Progenitor cell of endocrine pancreas (in vitro differentiated cells): ENCODE data around the gene TRPM3. TPM values are rescaled to one million over a fixed set of nuclear protein-coding genes. Genes with fewer than 3 reads are reported as not detected.

Experiments
- DNase-seq: peaks from one replicate; pipeline ENCODE4 v3.0.0; 2021; ENCODE audit warnings: low spot score; ENCODE audit not compliant: unreplicated experiment
- H3K27ac Mint-ChIP-seq: 2 replicates; pipeline ENCODE4 v1.8.0; 2021; ENCODE audit warnings: mild to moderate bottlenecking, moderate library complexity, mixed read lengths
- H3K27me3 Mint-ChIP-seq: 2 replicates; pipeline ENCODE4 v1.8.0; 2021; ENCODE audit warnings: mixed read lengths
- H3K36me3 Mint-ChIP-seq: 2 replicates; pipeline ENCODE4 v1.8.0; 2022; ENCODE audit warnings: mixed read lengths; ENCODE audit not compliant: insufficient read depth
- H3K4me1 Mint-ChIP-seq: 2 replicates; pipeline ENCODE4 v1.8.0; 2021; ENCODE audit warnings: low read depth, mixed read lengths
- H3K4me3 Mint-ChIP-seq: 2 replicates; pipeline ENCODE4 v1.8.0; 2021; ENCODE audit warnings: low read depth, mild to moderate bottlenecking, moderate library complexity, mixed read lengths
- H3K9me3 Mint-ChIP-seq: 2 replicates; pipeline ENCODE4 v1.8.0; 2021; ENCODE audit warnings: low read depth, mixed read lengths
- CTCF ChIP-seq: fragments of 200-600 bp; sonication (generic); IDR thresholded peaks from one replicate; pipeline ENCODE4 v1.5.0; 2021; ENCODE audit warnings: antibody characterized with exemption, mild to moderate bottlenecking; ENCODE audit not compliant: unreplicated experiment
- total RNA-seq: library from RNA; stranded (reverse); gene quantifications from 2 replicates; pipeline ENCODE4 v1.2.1, GENCODE V29; 2021

The TRPM3 gene
- total RNA-seq, 1 donor from 2014 or later: 1.6 TPM

- Mint-ChIP-seq H3K9me3 (peaks cover 4% of the 10 kb centered on the region), H3K27ac (no peak overlapping the region), H3K36me3 (no peaks in the 10 kb centered on the region), H3K4me1 (no peaks in the 10 kb centered on the region), H3K27me3 (no peaks in the 10 kb centered on the region), H3K4me3 (no peak overlapping the region)
- no peak for TF ChIP-seq CTCF
- no peak for DNase-seq
These were observed 595.9 kb downstream of the TRPM3 start for GRCh38 chr9:70525519-70525918.

GRCh38 chr9:70519912-70520724 lies 601.3 kb downstream of the TRPM3 start:
- peaks cover 4% of the 10 kb centered on the region for H3K4me1 Mint-ChIP-seq
- no peak for TF ChIP-seq CTCF
- no peak for DNase-seq
- H3K27ac Mint-ChIP-seq: no peak overlapping the region
- peaks cover 4% of the 10 kb centered on the region for H3K9me3 Mint-ChIP-seq
- no peaks in the 10 kb centered on the region for H3K36me3 Mint-ChIP-seq
- H3K27me3 Mint-ChIP-seq: peaks cover 4% of the 10 kb centered on the region
- no peak overlapping the region for H3K4me3 Mint-ChIP-seq

- H3K27ac Mint-ChIP-seq: no peak overlapping the region
- no peak for TF ChIP-seq CTCF
- no peaks in the 10 kb centered on the region for H3K9me3 Mint-ChIP-seq
- H3K4me3 Mint-ChIP-seq: no peak overlapping the region
- no peaks in the 10 kb centered on the region for H3K36me3 Mint-ChIP-seq
- no peak for DNase-seq
- H3K27me3 Mint-ChIP-seq: peaks cover 4% of the 10 kb centered on the region
- H3K4me1 Mint-ChIP-seq: peaks cover 16% of the 10 kb centered on the region
These were observed 603.4 kb downstream of the TRPM3 start for GRCh38 chr9:70517926-70518610.

GRCh38 chr9:70514273-70514672 lies 607.1 kb downstream of the TRPM3 start:
- Mint-ChIP-seq H3K9me3 (no peaks in the 10 kb centered on the region), H3K36me3 (no peaks in the 10 kb centered on the region), H3K4me1 (peaks cover 18% of the 10 kb centered on the region), H3K4me3 (no peak overlapping the region), H3K27ac (no peak overlapping the region), H3K27me3 (no peaks in the 10 kb centered on the region)
- TF ChIP-seq CTCF: no peak
- DNase-seq: no peak

- H3K27me3 Mint-ChIP-seq: no peaks in the 10 kb centered on the region
- no peaks in the 10 kb centered on the region for H3K36me3 Mint-ChIP-seq
- peaks cover 18% of the 10 kb centered on the region for H3K4me1 Mint-ChIP-seq
- no peak overlapping the region for H3K27ac Mint-ChIP-seq
- no peak for TF ChIP-seq CTCF
- H3K4me3 Mint-ChIP-seq: no peak overlapping the region
- DNase-seq: no peak
- H3K9me3 Mint-ChIP-seq: no peaks in the 10 kb centered on the region
These were observed 609.6 kb downstream of the TRPM3 start for GRCh38 chr9:70511858-70512257.
